Cardiac fibroblast (primary cell): Measurements from ENCODE around the gene FNDC3B.

Experiments
- DNase-seq, 2 donors: peaks; one replicate each; pipeline versions ENCODE4 v3.0.0 to v3.0.0-alpha.2; 2010; ENCODE audit warnings: low read depth in 2 of 2
- H3K4me3 ChIP-seq, 2 donors: replicated peaks in 1 of 2; 1 replicate in 1 of 2; 2 replicates in 1 of 2; pipeline ENCODE4 v1.5.1; 2011; ENCODE audit warnings: low read depth in 2 of 2, low read length in 2 of 2, mild to moderate bottlenecking in 2 of 2, moderate library complexity in 1 of 2
- CTCF ChIP-seq: IDR thresholded peaks from one replicate; pipeline ENCODE4 v1.5.1; 2011; ENCODE audit warnings: low read depth, mild to moderate bottlenecking, low read length, inconsistent platforms

Gene FNDC3B

DNA sequence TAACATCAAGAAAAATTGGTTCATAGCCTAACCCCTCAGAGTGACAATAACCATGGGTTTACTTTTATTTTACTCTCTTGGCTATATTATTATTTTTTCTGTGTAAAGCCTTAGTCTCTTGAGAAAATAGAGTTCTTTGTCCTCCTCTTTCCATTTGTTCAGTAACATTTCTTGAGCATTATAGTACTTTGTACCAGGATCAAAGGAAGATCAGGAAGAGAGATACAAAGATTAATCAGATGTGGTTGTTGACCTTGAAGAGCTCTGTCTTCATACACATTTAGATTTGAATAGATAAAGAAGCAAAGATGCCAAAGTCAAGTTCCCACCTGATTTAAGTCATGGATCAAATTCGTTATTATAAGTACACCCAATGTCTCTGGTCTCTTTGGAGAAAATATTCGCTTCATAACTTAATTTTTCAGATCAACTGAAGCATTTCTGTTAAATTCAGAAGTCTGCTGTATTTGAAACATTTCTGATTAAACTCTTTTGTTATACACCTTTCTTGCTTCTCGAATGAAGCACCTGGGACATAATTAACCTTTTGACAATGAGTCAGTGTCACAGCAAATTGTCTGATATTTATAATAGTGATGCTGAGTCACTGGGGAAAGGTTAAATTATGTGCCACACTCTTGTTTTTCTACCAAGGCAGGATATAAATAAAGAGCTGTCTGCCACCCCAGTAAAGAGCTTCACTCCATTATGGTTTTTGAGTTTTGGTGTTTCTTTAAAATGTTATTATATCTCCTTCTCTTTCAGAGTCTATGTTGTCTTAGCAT is 308.7 kb downstream of the FNDC3B start:
- no peak overlapping the region for H3K4me3 ChIP-seq
- no peak for DNase-seq
- TF ChIP-seq CTCF, result no peak

DNA sequence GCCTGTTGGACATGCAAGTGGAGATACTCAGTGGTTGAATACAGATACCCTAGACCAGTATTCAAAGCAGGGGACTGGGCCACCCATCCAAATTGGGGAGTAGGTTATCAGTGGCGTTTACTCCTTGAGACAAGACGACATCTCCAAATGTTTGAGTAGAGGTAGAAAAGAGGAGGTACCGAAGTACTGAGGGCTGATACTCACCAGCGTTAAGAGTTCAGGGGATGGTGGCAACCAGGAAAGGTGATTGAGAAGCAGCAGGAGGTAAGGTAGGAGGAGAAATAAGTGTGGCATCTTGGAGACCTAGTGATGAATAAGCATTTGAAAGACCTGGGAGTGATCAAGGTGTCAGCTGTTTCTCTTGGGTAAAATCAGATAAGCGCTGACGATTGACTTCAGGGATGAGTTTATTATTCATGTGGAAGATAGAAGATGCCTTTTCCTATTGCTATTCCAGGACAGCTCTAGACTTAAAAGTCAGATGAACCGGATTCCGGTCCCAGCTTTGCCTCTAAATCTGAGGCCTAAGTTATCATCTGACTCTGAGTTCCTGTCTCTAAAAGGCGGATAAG is 312.6 kb downstream of the FNDC3B start:
- DNase-seq, result no peak
- no peak overlapping the region for H3K4me3 ChIP-seq
- no peak for TF ChIP-seq CTCF

GRCh38 chr3:172352786-172353185 is 313.4 kb downstream of the FNDC3B start:
- H3K4me3 ChIP-seq, result no peak overlapping the region
- TF ChIP-seq CTCF, result no peak
- no peak for DNase-seq

DNA sequence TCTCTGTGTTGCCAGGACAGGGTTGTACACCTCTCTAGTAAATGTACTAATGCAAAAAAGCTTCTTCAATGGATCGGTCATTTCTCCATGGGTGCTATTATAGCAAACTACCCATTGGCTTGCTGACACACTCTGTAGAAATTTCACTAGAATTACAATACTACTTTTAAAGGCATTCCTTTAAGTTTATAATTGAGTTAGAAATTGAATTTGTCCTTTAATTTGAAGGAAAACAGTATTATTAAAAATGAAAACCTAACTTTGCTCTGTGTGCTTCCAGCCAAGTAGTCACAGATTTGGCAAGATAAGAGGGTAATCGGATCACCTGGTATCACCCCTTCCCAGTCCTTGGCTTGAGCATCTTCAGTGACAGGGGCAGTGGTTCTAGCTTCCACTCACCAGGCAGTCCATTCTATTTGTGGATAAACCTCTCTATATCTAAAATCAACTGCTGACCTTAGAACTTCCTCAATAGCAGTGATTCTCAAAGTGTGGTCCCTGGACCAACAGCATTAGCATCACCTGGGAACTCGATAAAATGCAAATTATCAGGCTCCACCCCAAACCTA is 315.6 kb downstream of the FNDC3B start:
- H3K4me3 ChIP-seq, result no peak overlapping the region
- TF ChIP-seq CTCF, result no peak
- no peak for DNase-seq

- TF ChIP-seq CTCF, result no peak
- DNase-seq, result peak; percentile 89 to 95
Observed at GRCh38 chr3:172355836-172356235, 316.5 kb downstream of the FNDC3B start.

GRCh38 chr3:172356427-172356826 is 317.0 kb downstream of the FNDC3B start:
- no peak overlapping the region for H3K4me3 ChIP-seq
- TF ChIP-seq CTCF, result no peak
- DNase-seq, result no peak

More at GRCh38 chr3:172355836-172356235, 316.5 kb downstream of the FNDC3B start:
- no peak overlapping the region for H3K4me3 ChIP-seq
